Tibial artery (tissue), 4 donors: ENCODE data around the gene CNTNAP2.

Experiments
- DNase-seq, 2 donors: peaks; one replicate each; pipeline ENCODE4 v3.0.0-alpha.2; 2019
- H3K27ac ChIP-seq, 2 donors: fragments of 200-600 bp; sonication (generic) in 1 of 2; 1 replicate in 1 of 2; 2 replicates in 1 of 2; pipeline ENCODE4 v1.5.1; 2018 to 2019; ENCODE audit warnings: mild to moderate bottlenecking in 1 of 2
- H3K27me3 ChIP-seq, 2 donors: fragments of 200-600 bp; sonication (generic) in 1 of 2; one replicate each; pipeline versions ENCODE4 v1.5.1 to v1.6.0; 2016 to 2019
- H3K36me3 ChIP-seq, 3 donors: fragments of 200-600 bp; sonication (generic) in 2 of 3; one replicate each; pipeline ENCODE4 v1.5.1; 2016 to 2019; ENCODE audit warnings: mild to moderate bottlenecking in 2 of 3
- H3K4me1 ChIP-seq, 4 donors: fragments of 200-600 bp; sonication (generic) in 2 of 4; 1 replicate in 3 of 4; 2 replicates in 1 of 4; pipeline ENCODE4 v1.5.1; 2016 to 2019
- H3K4me3 ChIP-seq, 2 donors: fragments of 200-600 bp; sonication (generic) in 1 of 2; 1 replicate in 1 of 2; 2 replicates in 1 of 2; pipeline ENCODE4 v1.5.1; 2018 to 2019; ENCODE audit warnings: mild to moderate bottlenecking in 2 of 2
- H3K9me3 ChIP-seq, 3 donors: fragments of 200-600 bp; sonication (generic) in 1 of 3; one replicate each; pipeline ENCODE4 v1.5.1; 2016 to 2019
- CTCF ChIP-seq, 2 experiments: fragments of 200-600 bp in 1 of 2; fragments of 450-650 bp in 1 of 2; IDR thresholded peaks; one replicate each; pipeline ENCODE4 v1.5.1; 2017 to 2019; ENCODE audit warnings: antibody characterized with exemption in 2 of 2, mild to moderate bottlenecking in 1 of 2, moderate library complexity in 1 of 2
- intact Hi-C: fragments of 100-400 bp; cut with DNase I; formaldehyde crosslinking; loops from one replicate; pipeline ENCODE4 v1.15.0; 2023; ENCODE audit warnings: low total_unique reads

The CNTNAP2 gene

GRCh38 chr7:146291900-146292299 lies 175.3 kb downstream of the CNTNAP2 start:
- no peak for TF ChIP-seq CTCF (IDR thresholded peaks at IDR 0.05)
- Histone ChIP-seq H3K4me1 (no peaks in the 10 kb centered on the region), H3K9me3 (no peaks in the 10 kb centered on the region), H3K27me3 (no peaks in the 10 kb centered on the region), H3K36me3 (no peaks in the 10 kb centered on the region), H3K4me3 (no peak overlapping the region), H3K27ac (no peak overlapping the region)
- DNase-seq, result no peak
- intact Hi-C loops, result no loop called here

DNA sequence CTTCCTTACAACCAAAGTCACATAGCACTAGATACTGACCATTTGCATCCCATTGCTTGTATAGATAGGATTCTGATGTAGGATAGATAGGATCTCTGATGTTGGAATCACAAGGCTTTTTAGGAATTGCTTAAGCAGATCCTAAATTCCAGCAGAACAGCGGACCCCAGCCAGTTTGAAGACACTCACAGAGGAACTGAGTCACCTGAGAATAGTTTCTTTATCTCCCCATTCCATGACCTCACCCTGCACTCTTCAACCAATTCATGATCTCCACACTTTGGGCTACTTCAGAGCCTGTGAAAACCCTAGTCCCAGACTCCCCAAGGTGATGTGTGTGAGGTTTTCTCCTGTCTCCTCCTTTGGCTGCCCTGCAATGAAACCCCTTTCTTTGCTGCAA lies 179.4 kb downstream of the CNTNAP2 start:
- no peak overlapping the region for H3K4me3 ChIP-seq
- intact Hi-C loops, result no loop called here
- no peaks in the 10 kb centered on the region for H3K27me3 ChIP-seq
- no peak overlapping the region for H3K27ac ChIP-seq
- no peaks in the 10 kb centered on the region for H3K4me1 ChIP-seq
- H3K9me3 ChIP-seq, result no peaks in the 10 kb centered on the region
- no peak for TF ChIP-seq CTCF (IDR thresholded peaks at IDR 0.05)
- H3K36me3 ChIP-seq, result no peaks in the 10 kb centered on the region
- no peak for DNase-seq

- no peak overlapping the region for H3K27ac ChIP-seq
- no peaks in the 10 kb centered on the region for H3K27me3 ChIP-seq
- no peaks in the 10 kb centered on the region for H3K9me3 ChIP-seq
- intact Hi-C loops, result no loop called here
- TF ChIP-seq CTCF (IDR thresholded peaks at IDR 0.05), result no peak
- H3K4me3 ChIP-seq, result no peak overlapping the region
- H3K4me1 ChIP-seq, result no peaks in the 10 kb centered on the region
- no peak for DNase-seq
- H3K36me3 ChIP-seq, result no peaks in the 10 kb centered on the region
Observed at GRCh38 chr7:146314962-146315361, 198.4 kb downstream of the CNTNAP2 start.

- DNase-seq, result no peak
- no peak overlapping the region for H3K27ac ChIP-seq
- intact Hi-C loops, result no loop called here
- H3K4me1 ChIP-seq, result no peaks in the 10 kb centered on the region
- TF ChIP-seq CTCF (IDR thresholded peaks at IDR 0.05), result no peak
- H3K9me3 ChIP-seq, result no peaks in the 10 kb centered on the region
- no peaks in the 10 kb centered on the region for H3K27me3 ChIP-seq
- no peaks in the 10 kb centered on the region for H3K36me3 ChIP-seq
- H3K4me3 ChIP-seq, result no peak overlapping the region
Observed at GRCh38 chr7:146319629-146320028, 203.0 kb downstream of the CNTNAP2 start.

GRCh38 chr7:146321301-146321700 lies 204.7 kb downstream of the CNTNAP2 start:
- no peak overlapping the region for H3K4me3 ChIP-seq
- H3K27me3 ChIP-seq, result no peaks in the 10 kb centered on the region
- H3K4me1 ChIP-seq, result no peaks in the 10 kb centered on the region
- no peaks in the 10 kb centered on the region for H3K36me3 ChIP-seq
- intact Hi-C loops, result no loop called here
- no peaks in the 10 kb centered on the region for H3K9me3 ChIP-seq
- no peak overlapping the region for H3K27ac ChIP-seq
- TF ChIP-seq CTCF (IDR thresholded peaks at IDR 0.05), result no peak
- no peak for DNase-seq

DNA sequence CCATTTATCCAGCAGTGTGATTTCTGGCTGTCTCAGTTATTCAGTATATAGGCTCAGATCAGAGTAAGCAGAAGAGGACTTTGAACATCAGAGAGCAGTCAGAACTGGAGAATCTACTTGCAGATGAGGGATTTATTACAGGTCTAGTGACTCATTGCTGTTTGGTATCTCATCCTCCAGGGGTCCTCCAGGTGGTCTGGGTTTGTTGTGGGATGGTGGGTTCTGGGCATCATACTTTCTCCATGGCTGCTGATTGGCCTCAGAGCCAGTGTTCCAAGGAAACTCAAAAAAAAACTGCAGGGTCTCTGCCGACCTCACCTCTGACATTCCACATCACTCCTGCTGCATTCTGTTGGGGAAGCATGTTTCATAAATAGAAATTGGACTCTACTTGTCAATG lies 214.8 kb downstream of the CNTNAP2 start:
- no peak overlapping the region for H3K27ac ChIP-seq
- H3K4me3 ChIP-seq, result no peak overlapping the region
- no peaks in the 10 kb centered on the region for H3K27me3 ChIP-seq
- TF ChIP-seq CTCF (IDR thresholded peaks at IDR 0.05), result no peak
- intact Hi-C loops, result no loop called here
- no peaks in the 10 kb centered on the region for H3K9me3 ChIP-seq
- no peak for DNase-seq
- H3K4me1 ChIP-seq, result no peaks in the 10 kb centered on the region
- no peaks in the 10 kb centered on the region for H3K36me3 ChIP-seq
